Stimulated activated CD8-positive, alpha-beta memory T cell treated with anti-CD3 and anti-CD28 coated beads, Interleukin-4, amount 100 ng/mL, for 48 hours (primary cell): ENCODE data around the gene GNAQ.

Source experiments
- DNase-seq: peaks from one replicate; pipeline ENCODE4 v3.0.0-alpha.2; 2020

The GNAQ gene

GRCh38 chr9:77807846-77808750, 223.5 kb downstream of the GNAQ start:
- DNase-seq, result no peak

GRCh38 chr9:77807281-77807683, 224.3 kb downstream of the GNAQ start:
- DNase-seq, result no peak

- no peak for DNase-seq
Measured at GRCh38 chr9:77806741-77807140, 224.9 kb downstream of the GNAQ start.

GRCh38 chr9:77805810-77806209, 225.8 kb downstream of the GNAQ start:
- no peak for DNase-seq

GRCh38 chr9:77803423-77803822, 228.2 kb downstream of the GNAQ start:
- no peak for DNase-seq

GRCh38 chr9:77802515-77803293, 228.9 kb downstream of the GNAQ start:
- DNase-seq, result no peak

- no peak for DNase-seq
Measured at GRCh38 chr9:77802064-77802463, 229.5 kb downstream of the GNAQ start.

DNA sequence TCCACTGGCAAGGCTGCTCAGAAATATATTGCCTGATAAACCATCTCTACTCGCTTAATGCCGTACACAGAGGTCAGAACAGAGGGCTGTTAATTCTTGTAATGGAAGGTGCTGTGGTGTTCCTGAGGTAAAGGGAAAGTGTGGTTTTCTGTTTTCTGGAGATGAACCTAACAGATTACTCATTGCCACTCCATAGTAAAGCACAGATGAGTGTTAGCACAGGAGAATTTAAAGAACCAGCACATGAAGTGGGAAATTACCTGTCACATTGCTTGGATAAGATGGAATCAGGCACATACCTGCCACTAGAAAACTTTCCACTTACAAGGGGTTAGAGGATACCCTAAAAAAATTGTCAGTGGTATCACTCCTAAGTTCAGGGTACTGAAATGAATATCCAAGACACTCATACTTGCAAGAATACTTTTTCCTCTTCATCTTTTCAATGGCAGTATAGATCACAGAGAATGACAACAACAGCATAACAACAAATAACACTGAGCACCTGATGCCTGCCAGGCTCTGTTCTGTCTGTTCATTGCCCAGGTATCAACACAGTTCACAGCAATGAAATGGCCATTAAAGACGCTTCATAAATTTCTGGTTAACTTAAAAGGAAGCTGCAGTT, 230.6 kb downstream of the GNAQ start:
- no peak for DNase-seq

DNA sequence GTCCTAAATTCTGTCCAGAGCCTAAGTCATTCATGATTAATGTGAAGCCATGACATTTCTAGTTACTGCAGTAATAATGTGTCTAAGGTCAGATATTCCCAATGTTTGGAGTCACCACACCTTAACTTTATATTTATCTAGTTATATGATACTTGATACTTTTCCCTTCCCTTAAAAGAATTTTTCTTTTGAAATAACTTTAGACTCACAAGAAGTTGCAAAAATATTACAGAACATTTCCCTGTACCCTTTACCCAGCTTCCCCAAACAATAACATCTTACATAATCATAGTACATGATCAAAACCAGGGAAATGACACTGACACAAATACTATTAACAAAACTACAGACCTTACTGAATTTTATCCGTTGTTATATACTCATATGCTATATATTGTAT, 233.5 kb downstream of the GNAQ start:
- no peak for DNase-seq

- no peak for DNase-seq
Measured at GRCh38 chr9:77794985-77795384, 236.6 kb downstream of the GNAQ start.

DNA sequence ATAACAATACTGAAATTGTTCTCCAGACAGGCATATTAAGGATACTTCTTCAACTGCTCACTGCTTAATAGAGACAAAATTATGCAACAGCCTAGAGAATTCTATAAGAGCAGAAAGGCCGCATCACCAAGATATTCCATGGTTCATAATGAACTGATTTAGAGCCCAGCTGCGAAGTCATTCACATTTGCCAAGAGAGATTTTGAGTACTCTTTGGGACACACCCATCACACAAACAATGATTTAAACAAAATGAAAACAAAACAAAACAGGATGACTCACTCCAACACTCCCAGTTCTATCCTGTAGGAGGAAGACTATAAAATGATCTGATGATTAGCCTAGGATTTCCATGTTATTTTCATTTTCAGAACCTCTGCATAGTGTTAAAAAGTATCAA, 237.8 kb downstream of the GNAQ start:
- DNase-seq, result no peak

DNA sequence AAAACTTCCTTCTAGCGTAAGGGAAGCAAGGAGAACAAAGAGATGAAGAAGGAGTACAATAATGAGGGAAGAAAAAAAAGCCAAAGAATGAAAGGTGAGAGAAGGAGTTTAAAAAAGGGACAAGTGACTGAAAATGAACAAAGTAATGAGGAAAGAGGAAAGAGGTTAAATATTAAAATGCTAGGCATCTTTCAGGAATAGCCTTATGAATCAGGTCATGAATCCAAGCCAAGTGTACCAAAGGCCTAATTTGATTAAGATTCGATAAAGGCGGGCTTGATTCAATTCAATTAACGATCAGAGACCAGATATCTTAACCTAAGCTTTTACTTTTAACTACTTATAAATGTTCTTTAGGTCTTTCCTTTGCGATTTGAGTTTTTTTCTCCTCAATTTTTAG, 241.7 kb downstream of the GNAQ start:
- DNase-seq, result no peak

DNA sequence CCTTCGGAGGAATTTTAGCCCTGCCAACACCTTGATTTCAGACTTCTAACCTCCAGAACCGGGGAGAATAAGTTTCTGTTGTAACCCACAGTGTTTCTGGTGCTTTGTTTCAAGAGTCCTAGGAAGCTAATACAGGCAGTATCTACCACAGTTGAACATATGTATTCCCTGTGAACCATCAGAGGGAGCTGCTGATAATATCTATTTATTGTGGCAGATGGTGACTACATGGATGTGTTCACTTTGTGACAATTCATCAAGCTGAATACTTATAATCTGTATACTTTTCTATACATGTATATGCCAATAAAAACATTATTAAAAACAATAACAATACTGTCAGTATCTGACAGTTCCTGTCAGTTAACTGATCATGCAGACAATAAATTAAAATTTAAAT, 246.3 kb downstream of the GNAQ start:
- no peak for DNase-seq

GRCh38 chr9:77783518-77783917, 248.1 kb downstream of the GNAQ start:
- no peak for DNase-seq

- DNase-seq, result no peak
Measured at GRCh38 chr9:77779010-77779409, 252.6 kb downstream of the GNAQ start.

- no peak for DNase-seq
Measured at GRCh38 chr9:77773381-77773780, 258.2 kb downstream of the GNAQ start.

- DNase-seq, result no peak
Measured at GRCh38 chr9:77772646-77773045, 259.0 kb downstream of the GNAQ start.

GRCh38 chr9:77771171-77771570, 260.4 kb downstream of the GNAQ start:
- no peak for DNase-seq

- no peak for DNase-seq
Measured at GRCh38 chr9:77770340-77770739, 261.3 kb downstream of the GNAQ start.

GRCh38 chr9:77769246-77769645, 262.4 kb downstream of the GNAQ start:
- no peak for DNase-seq

- DNase-seq, result no peak
Measured at GRCh38 chr9:77766587-77766986, 265.0 kb downstream of the GNAQ start.

- DNase-seq, result no peak
Measured at GRCh38 chr9:77765781-77766259, 265.8 kb downstream of the GNAQ start.
